Chondrocyte (in vitro differentiated cells): ENCODE results near the gene ANTXR2. TPM values are rescaled to one million over a fixed set of nuclear protein-coding genes. Genes with fewer than 3 reads are reported as not detected.
"Not testable (repeated sequence)": the region's sequence is repeated elsewhere in the genome, so short reads cannot be mapped to it uniquely, and the experiment has no call there.

ENCODE experiments used
- DNase-seq: peaks from one replicate; pipeline ENCODE4 v3.0.0; 2021; ENCODE audit warnings: mixed read lengths, low spot score
- H3K27ac Mint-ChIP-seq: one replicate; pipeline ENCODE4 v1.8.0; 2021; ENCODE audit warnings: mild to moderate bottlenecking, moderate library complexity, mixed read lengths; ENCODE audit not compliant: unreplicated experiment
- H3K27me3 Mint-ChIP-seq: 2 replicates; pipeline ENCODE4 v1.8.0; 2021; ENCODE audit warnings: low read depth, mixed read lengths
- H3K36me3 Mint-ChIP-seq: 2 replicates; pipeline ENCODE4 v1.8.0; 2021; ENCODE audit warnings: low read depth, mixed read lengths
- H3K4me1 Mint-ChIP-seq: 2 replicates; pipeline ENCODE4 v1.8.0; 2021; ENCODE audit warnings: low read depth, mild to moderate bottlenecking, mixed read lengths
- H3K4me3 Mint-ChIP-seq: one replicate; pipeline ENCODE4 v1.8.0; 2021; ENCODE audit warnings: mild to moderate bottlenecking, moderate library complexity, mixed read lengths; ENCODE audit not compliant: unreplicated experiment
- H3K9me3 Mint-ChIP-seq: 2 replicates; pipeline ENCODE4 v1.8.0; 2021; ENCODE audit warnings: low read depth, mixed read lengths
- CTCF ChIP-seq: fragments of 200-600 bp; sonication (generic); IDR thresholded peaks from 2 replicates; pipeline ENCODE4 v1.5.0; 2021; ENCODE audit warnings: antibody characterized with exemption, mild to moderate bottlenecking, moderate library complexity
- total RNA-seq: library from RNA; stranded (reverse); gene quantifications from 3 replicates; pipeline ENCODE4 v1.2.1, GENCODE V29; 2021

Gene ANTXR2
- total RNA-seq, 1 donor from 2014 or later = 32.1 TPM

GRCh38 chr4:79893456-79893855 is 179.6 kb downstream of the ANTXR2 start:
- Mint-ChIP-seq H3K27me3 (peaks cover 34% of the 10 kb centered on the region), H3K36me3 (no peaks in the 10 kb centered on the region), H3K9me3 (peaks cover 12% of the 10 kb centered on the region), H3K4me3 (no peak overlapping the region), H3K27ac (no peak overlapping the region), H3K4me1 (no peaks in the 10 kb centered on the region)
- no peak for TF ChIP-seq CTCF
- no peak for DNase-seq

- not testable (repeated sequence) for H3K36me3 Mint-ChIP-seq, H3K4me1 Mint-ChIP-seq, H3K4me3 Mint-ChIP-seq, DNase-seq, H3K27ac Mint-ChIP-seq
- Mint-ChIP-seq H3K27me3 (peaks cover 16% of the 10 kb centered on the region), H3K9me3 (peaks cover 12% of the 10 kb centered on the region)
Measured at GRCh38 chr4:79889026-79889425, 184.0 kb downstream of the ANTXR2 start.

- TF ChIP-seq CTCF = no peak
- Mint-ChIP-seq H3K36me3 (no peaks in the 10 kb centered on the region), H3K27me3 (peaks cover 21% of the 10 kb centered on the region), H3K4me3 (no peak overlapping the region), H3K4me1 (no peaks in the 10 kb centered on the region), H3K27ac (no peak overlapping the region), H3K9me3 (peaks cover 12% of the 10 kb centered on the region)
- DNase-seq = no peak
Measured at GRCh38 chr4:79886557-79886956, 186.5 kb downstream of the ANTXR2 start.

GRCh38 chr4:79886021-79886420 is 187.0 kb downstream of the ANTXR2 start:
- H3K36me3 Mint-ChIP-seq = no peaks in the 10 kb centered on the region
- no peak for TF ChIP-seq CTCF
- no peak for DNase-seq
- peaks cover 18% of the 10 kb centered on the region for H3K27me3 Mint-ChIP-seq
- H3K27ac Mint-ChIP-seq = no peak overlapping the region
- no peaks in the 10 kb centered on the region for H3K4me1 Mint-ChIP-seq
- no peak overlapping the region for H3K4me3 Mint-ChIP-seq
- peaks cover 12% of the 10 kb centered on the region for H3K9me3 Mint-ChIP-seq

GRCh38 chr4:79883290-79883689 is 189.7 kb downstream of the ANTXR2 start:
- Mint-ChIP-seq H3K27me3 (peaks cover 12% of the 10 kb centered on the region), H3K4me3 (no peak overlapping the region), H3K9me3 (peaks cover 2% of the 10 kb centered on the region), H3K27ac (no peak overlapping the region), H3K4me1 (no peaks in the 10 kb centered on the region), H3K36me3 (no peaks in the 10 kb centered on the region)
- no peak for DNase-seq
- no peak for TF ChIP-seq CTCF

- peaks cover 12% of the 10 kb centered on the region for H3K27me3 Mint-ChIP-seq
- no peak overlapping the region for H3K4me3 Mint-ChIP-seq
- TF ChIP-seq CTCF = no peak
- H3K4me1 Mint-ChIP-seq = no peaks in the 10 kb centered on the region
- H3K27ac Mint-ChIP-seq = no peak overlapping the region
- no peak for DNase-seq
- peaks cover 7% of the 10 kb centered on the region for H3K9me3 Mint-ChIP-seq
- no peaks in the 10 kb centered on the region for H3K36me3 Mint-ChIP-seq
Measured at GRCh38 chr4:79882806-79883205, 190.2 kb downstream of the ANTXR2 start.
